Peyer's patch (tissue), 4 donors: ENCODE results near the gene GLIS2.

Experiments used
- CTCF ChIP-seq, 6 experiments: fragments of 450-650 bp in 4 of 6; fragments of 200-600 bp in 2 of 6; sonication (generic) in 1 of 6; IDR thresholded peaks; one replicate each; pipeline ENCODE4 v1.5.1; 2017 to 2019; ENCODE audit warnings: antibody characterized with exemption in 6 of 6, mild to moderate bottlenecking in 3 of 6, moderate library complexity in 1 of 6
- POLR2A ChIP-seq, 2 donors: fragments of 450-650 bp; IDR thresholded peaks; one replicate each; pipeline ENCODE4 v1.5.1; 2017; ENCODE audit warnings: antibody characterized with exemption in 2 of 2, mild to moderate bottlenecking in 2 of 2, moderate library complexity in 2 of 2

- TF ChIP-seq CTCF (IDR thresholded peaks at IDR 0.05) (no peak), POLR2A (IDR thresholded peaks at IDR 0.05) (no peak)
Measured at GRCh38 chr16:4381935-4382794, 66.3 kb downstream of the GLIS2 start.
